Breast epithelium (tissue), 4 donors: Measurements from ENCODE around the gene FMN1. TPM values are rescaled to one million over a fixed set of nuclear protein-coding genes. Genes with fewer than 3 reads are reported as not detected.

Experiments
- DNase-seq, 2 donors: peaks; one replicate each; pipeline ENCODE4 v3.0.0-alpha.2; 2019; ENCODE audit warnings: low spot score in 2 of 2
- H3K27ac ChIP-seq, 2 donors: fragments of 200-600 bp; sonication (generic) in 1 of 2; one replicate each; pipeline ENCODE4 v1.5.1; 2016 to 2019; ENCODE audit warnings: mild to moderate bottlenecking in 1 of 2
- H3K27me3 ChIP-seq, 2 donors: fragments of 200-600 bp; sonication (generic) in 1 of 2; one replicate each; pipeline versions ENCODE4 v1.5.1 to v1.6.0; 2017 to 2019; ENCODE audit warnings: control low read depth in 1 of 2, mild to moderate bottlenecking in 1 of 2
- H3K36me3 ChIP-seq: fragments of 200-600 bp; one replicate; pipeline ENCODE4 v1.5.1; 2019
- H3K4me1 ChIP-seq, 2 donors: fragments of 200-600 bp; sonication (generic); one replicate each; pipeline ENCODE4 v1.5.1; 2016 to 2019; ENCODE audit warnings: control low read depth in 1 of 2
- H3K4me3 ChIP-seq, 3 donors: fragments of 200-600 bp; sonication (generic); 1 replicate in 2 of 3; 2 replicates in 1 of 3; pipeline ENCODE4 v1.5.1; 2016 to 2019; ENCODE audit warnings: mild to moderate bottlenecking in 3 of 3, moderate library complexity in 2 of 3
- H3K9me3 ChIP-seq, 2 donors: fragments of 200-600 bp; sonication (generic) in 1 of 2; one replicate each; pipeline ENCODE4 v1.5.1; 2016 to 2019; ENCODE audit warnings: control low read depth in 1 of 2
- POLR2A ChIP-seq: fragments of 450-650 bp; IDR thresholded peaks from one replicate; pipeline ENCODE4 v1.6.1; 2016; ENCODE audit warnings: antibody characterized with exemption, mild to moderate bottlenecking, moderate library complexity
- POLR2AphosphoS5 ChIP-seq, 3 donors: sonication (generic); formaldehyde crosslinking; IDR thresholded peaks; one replicate each; pipeline ENCODE4 v1.6.1; 2017; ENCODE audit warnings: antibody characterized with exemption in 3 of 3
- intact Hi-C: fragments of 100-400 bp; cut with DNase I; formaldehyde crosslinking; loops from one replicate; pipeline ENCODE4 v1.15.1; 2023; ENCODE audit warnings: low total_unique reads
- total RNA-seq, 3 donors: library from RNA; depleted of rRNA; stranded (reverse); fragments of >200 nt; gene quantifications; one replicate each; pipeline ENCODE4 v1.1.0, GENCODE V29; 2016
- TF ChIP-seq, protein P1 (sequence below), 3 donors: fragments of 450-650 bp; IDR thresholded peaks; one replicate each; pipeline ENCODE4 v1.5.1; 2016 to 2017; ENCODE audit warnings: antibody characterized with exemption in 3 of 3, mild to moderate bottlenecking in 3 of 3, moderate library complexity in 3 of 3

The FMN1 gene
- total RNA-seq, 3 donors from 2014 or later, result 33.1 to 56.8 (median 50.7) TPM

DNA sequence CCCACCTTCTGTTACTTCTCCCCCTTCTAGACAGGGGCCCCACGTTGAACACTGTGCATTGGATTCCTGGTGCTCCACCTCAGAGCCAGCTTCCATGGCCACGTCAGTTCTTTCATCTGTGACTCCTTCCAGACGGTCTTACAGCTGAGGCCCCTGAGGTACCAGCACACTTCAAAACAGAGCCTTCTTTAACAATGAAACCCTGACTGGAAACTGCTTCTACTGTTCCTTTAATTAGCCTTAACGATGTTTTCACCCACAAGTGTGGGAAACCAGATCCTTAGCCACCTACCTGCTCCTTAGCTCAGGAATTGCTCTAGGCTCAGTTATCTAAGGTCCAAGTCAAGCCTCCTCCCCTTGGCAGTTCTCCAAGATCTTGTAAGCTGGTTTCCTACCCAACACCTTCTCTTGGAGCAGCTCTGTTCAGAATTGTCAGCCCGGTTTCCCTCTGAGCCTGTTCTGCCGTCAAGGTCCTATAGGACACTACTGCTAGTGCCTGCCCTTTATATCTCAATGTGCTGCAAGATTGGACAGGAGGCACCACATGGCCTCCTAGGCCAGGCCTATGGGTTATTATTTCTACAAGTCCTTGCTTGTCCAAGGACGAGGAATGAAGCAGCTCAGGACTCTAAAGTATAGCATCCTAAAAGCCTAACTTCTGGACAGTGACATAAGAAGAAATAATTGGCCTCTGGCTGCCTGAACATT is 80.7 kb downstream of the FMN1 start:
- TF ChIP-seq, protein P1, sequence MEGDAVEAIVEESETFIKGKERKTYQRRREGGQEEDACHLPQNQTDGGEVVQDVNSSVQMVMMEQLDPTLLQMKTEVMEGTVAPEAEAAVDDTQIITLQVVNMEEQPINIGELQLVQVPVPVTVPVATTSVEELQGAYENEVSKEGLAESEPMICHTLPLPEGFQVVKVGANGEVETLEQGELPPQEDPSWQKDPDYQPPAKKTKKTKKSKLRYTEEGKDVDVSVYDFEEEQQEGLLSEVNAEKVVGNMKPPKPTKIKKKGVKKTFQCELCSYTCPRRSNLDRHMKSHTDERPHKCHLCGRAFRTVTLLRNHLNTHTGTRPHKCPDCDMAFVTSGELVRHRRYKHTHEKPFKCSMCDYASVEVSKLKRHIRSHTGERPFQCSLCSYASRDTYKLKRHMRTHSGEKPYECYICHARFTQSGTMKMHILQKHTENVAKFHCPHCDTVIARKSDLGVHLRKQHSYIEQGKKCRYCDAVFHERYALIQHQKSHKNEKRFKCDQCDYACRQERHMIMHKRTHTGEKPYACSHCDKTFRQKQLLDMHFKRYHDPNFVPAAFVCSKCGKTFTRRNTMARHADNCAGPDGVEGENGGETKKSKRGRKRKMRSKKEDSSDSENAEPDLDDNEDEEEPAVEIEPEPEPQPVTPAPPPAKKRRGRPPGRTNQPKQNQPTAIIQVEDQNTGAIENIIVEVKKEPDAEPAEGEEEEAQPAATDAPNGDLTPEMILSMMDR (IDR thresholded peaks at IDR 0.05), result no peak
- TF ChIP-seq POLR2A (no peak), POLR2AphosphoS5 (IDR thresholded peaks at IDR 0.05) (no peak)
- Histone ChIP-seq H3K36me3 (no peaks in the 10 kb centered on the region), H3K27ac (no peak overlapping the region)

DNA sequence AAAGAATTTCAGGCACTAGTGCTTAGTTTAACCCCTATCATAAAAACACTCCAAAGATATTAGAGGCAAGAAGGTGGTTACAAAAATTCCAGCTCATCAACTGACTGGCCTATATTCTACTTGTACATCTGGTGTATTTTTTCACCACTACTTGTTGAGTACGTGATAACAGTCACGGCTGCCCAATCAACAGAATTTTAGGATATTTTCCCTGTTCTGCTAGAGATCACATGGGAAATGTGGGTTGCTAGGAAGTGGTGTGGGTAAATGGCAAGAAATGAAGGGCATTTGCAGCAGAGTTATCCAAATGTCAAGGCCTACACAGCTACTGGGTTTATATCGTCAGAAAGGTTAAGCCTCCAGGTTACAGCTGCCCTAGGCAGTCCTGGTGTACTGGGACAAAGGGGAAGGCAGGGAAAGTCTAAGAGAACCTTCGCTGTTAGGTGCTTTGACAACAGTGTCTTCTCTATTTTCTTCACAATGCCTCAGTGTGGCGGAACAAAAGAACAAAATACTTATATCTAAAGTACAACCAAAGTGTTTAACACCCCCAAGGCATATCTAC is 81.9 kb downstream of the FMN1 start:
- Histone ChIP-seq H3K4me3 (no peak overlapping the region), H3K36me3 (no peaks in the 10 kb centered on the region), H3K27ac (no peak overlapping the region), H3K9me3 (no peaks in the 10 kb centered on the region), H3K4me1 (no peaks in the 10 kb centered on the region), H3K27me3 (no peaks in the 10 kb centered on the region)
- DNase-seq, result no peak
- intact Hi-C loops, result no loop called here
- TF ChIP-seq POLR2AphosphoS5 (IDR thresholded peaks at IDR 0.05) (no peak), POLR2A (no peak)
- TF ChIP-seq, protein P1 (IDR thresholded peaks at IDR 0.05), result no peak

More for the DNA sequence above, 80.7 kb downstream of the FMN1 start:
- intact Hi-C loops, result no loop called here
- no peak for DNase-seq
- Histone ChIP-seq H3K27me3 (no peaks in the 10 kb centered on the region), H3K4me3 (no peak overlapping the region), H3K9me3 (no peaks in the 10 kb centered on the region), H3K4me1 (no peaks in the 10 kb centered on the region)

DNA sequence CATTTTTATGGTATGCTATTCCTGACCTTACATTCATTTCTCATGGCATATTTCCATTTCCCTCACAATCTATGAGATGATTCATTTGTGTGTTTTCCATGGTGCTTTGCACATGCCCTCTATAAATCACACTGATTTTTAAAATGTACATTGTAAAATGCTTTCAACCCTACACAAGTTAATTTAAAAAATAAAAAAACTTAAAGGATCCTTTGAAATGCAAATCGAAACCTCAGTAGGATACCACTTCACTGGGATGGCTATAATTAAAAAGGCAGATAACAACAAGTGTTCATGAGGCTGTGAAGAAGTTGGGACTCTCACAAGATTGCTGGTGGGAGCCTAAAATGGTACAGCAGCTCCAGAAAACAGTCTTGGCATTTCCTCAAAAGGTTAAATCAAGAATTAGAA is 83.5 kb downstream of the FMN1 start:
- no peaks in the 10 kb centered on the region for H3K27me3 ChIP-seq
- no peak overlapping the region for H3K4me3 ChIP-seq
- TF ChIP-seq POLR2A, result no peak
- no peak for TF ChIP-seq POLR2AphosphoS5 (IDR thresholded peaks at IDR 0.05)
- TF ChIP-seq, protein P1 (IDR thresholded peaks at IDR 0.05), result no peak
- no peaks in the 10 kb centered on the region for H3K36me3 ChIP-seq
- intact Hi-C loops, result no loop called here
- no peaks in the 10 kb centered on the region for H3K9me3 ChIP-seq
- no peak overlapping the region for H3K27ac ChIP-seq
- no peaks in the 10 kb centered on the region for H3K4me1 ChIP-seq
- DNase-seq, result no peak

DNA sequence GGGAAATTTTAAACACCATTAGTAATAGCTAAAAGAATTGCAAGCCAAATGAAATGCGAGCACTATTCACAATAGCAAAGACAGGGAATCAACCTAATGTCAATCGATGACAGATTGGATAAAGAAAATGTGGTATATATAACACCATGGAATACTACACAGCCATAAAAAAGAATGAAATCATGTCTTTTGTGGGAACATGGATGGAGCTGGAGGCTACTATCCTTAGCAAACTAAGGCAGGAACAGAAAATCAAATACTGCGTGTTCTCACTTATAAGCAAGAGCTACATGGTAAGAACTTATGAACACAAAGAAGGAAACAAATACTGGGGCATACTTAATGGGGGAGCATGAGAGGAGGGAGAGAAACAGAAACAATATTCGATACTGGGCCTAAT is 85.2 kb downstream of the FMN1 start:
- Histone ChIP-seq H3K4me3 (no peak overlapping the region), H3K27me3 (no peaks in the 10 kb centered on the region), H3K27ac (no peak overlapping the region), H3K9me3 (no peaks in the 10 kb centered on the region), H3K36me3 (no peaks in the 10 kb centered on the region), H3K4me1 (no peaks in the 10 kb centered on the region)
- no peak for TF ChIP-seq POLR2A
- intact Hi-C loops, result no loop called here
- DNase-seq, result no peak

DNA sequence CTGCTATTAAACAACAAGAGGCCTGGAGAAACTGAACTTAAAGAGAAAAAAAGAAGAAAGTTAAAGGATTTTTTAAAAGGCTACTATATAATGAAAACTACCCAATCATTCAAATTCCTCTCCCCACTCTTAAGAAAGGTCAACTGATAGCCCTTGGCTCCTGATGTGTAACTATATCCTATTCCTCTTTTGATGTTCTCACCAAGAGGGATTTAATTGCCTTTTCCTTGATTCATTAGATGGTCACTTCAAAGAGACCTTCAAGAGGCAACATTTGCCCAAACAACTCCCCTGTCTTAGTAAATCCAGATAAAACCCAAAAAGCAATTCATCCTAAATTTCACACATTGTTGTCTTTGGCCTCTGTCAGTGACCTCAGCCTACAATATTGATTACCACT is 86.0 kb downstream of the FMN1 start:
- Histone ChIP-seq H3K27me3 (no peaks in the 10 kb centered on the region), H3K9me3 (no peaks in the 10 kb centered on the region), H3K4me3 (no peak overlapping the region), H3K36me3 (no peaks in the 10 kb centered on the region), H3K4me1 (no peaks in the 10 kb centered on the region), H3K27ac (no peak overlapping the region)
- DNase-seq, result no peak
- intact Hi-C loops, result no loop called here
- no peak for TF ChIP-seq POLR2AphosphoS5 (IDR thresholded peaks at IDR 0.05)
- TF ChIP-seq, protein P1 (IDR thresholded peaks at IDR 0.05), result no peak
- no peak for TF ChIP-seq POLR2A
